H7 (cell line): ENCODE measurements around the gene AP4S1. TPM values are rescaled to one million over a fixed set of nuclear protein-coding genes. Genes with fewer than 3 reads are reported as not detected.
A peak's percentile ranks its signal among the peaks of the same experiment; 100 is the strongest.
"Not testable (repeated sequence)": the region's sequence is repeated elsewhere in the genome, so short reads cannot be mapped to it uniquely, and the experiment has no call there.

Experiments
- DNase-seq: peaks from one replicate; pipeline ENCODE4 v3.0.0; 2012
- H3K27me3 ChIP-seq: 2 replicates; pipeline ENCODE4 v1.6.0; 2011; ENCODE audit warnings: mild to moderate bottlenecking, low read length; ENCODE audit not compliant: control insufficient read depth, insufficient read depth
- H3K36me3 ChIP-seq: replicated peaks from 2 replicates; pipeline ENCODE4 v1.5.1; 2011; ENCODE audit warnings: low read length; ENCODE audit not compliant: control insufficient read depth, insufficient read depth
- H3K4me3 ChIP-seq: 2 replicates; pipeline ENCODE4 v1.5.1; 2011; ENCODE audit warnings: low read depth, mild to moderate bottlenecking, control low read depth, low read length, moderate library complexity; ENCODE audit not compliant: insufficient read depth
- total RNA-seq: library from RNA; depleted of rRNA; stranded (reverse); fragments of >200 nt; shearing (Covaris generic); gene quantifications from 2 replicates; pipeline ENCODE4 v1.2.3, GENCODE V29; 2014

Gene AP4S1
- total RNA-seq, 1 experiment from 2014 or later: 4.1 TPM

GRCh38 chr14:31024010-31024480 lies 1.4 kb upstream of the AP4S1 start:
- no peak overlapping the region; the same call in 1 of the 2 replicates for H3K4me3 ChIP-seq
- H3K36me3 ChIP-seq: no peaks in the 10 kb centered on the region; the same call in 1 of the 2 replicates
- no peaks in the 10 kb centered on the region for H3K27me3 ChIP-seq
- no peak for DNase-seq

GRCh38 chr14:31024577-31025366 lies 677 bp upstream of the AP4S1 start:
- Histone ChIP-seq H3K27me3 (no peaks in the 10 kb centered on the region), H3K4me3 (peak overlapping the region; percentile 93), H3K36me3 (no peaks in the 10 kb centered on the region; the same call in 1 of the 2 replicates)
- DNase-seq: no peak

GRCh38 chr14:31026077-31026449 lies 614 bp downstream of the AP4S1 start, which contains the start of gene STRN3:
TSS of gene STRN3 (minus strand) at chr14:31026379. CDS start at chr14:31026185, 194 bp downstream.
- no peak for DNase-seq
- H3K36me3 ChIP-seq: no peaks in the 10 kb centered on the region; the same call in 1 of the 2 replicates
- no peaks in the 10 kb centered on the region for H3K27me3 ChIP-seq
- peak within 1 kb of the TSS; percentile 93 for H3K4me3 ChIP-seq

- peak overlapping the region; percentile 93 for H3K4me3 ChIP-seq
- peak; percentile 96 for DNase-seq
- no peaks in the 10 kb centered on the region; the same call in 1 of the 2 replicates for H3K36me3 ChIP-seq
- no peaks in the 10 kb centered on the region for H3K27me3 ChIP-seq
These were observed 1.2 kb downstream of the AP4S1 start for GRCh38 chr14:31026450-31027235.

- H3K27me3 ChIP-seq: no peaks in the 10 kb centered on the region
- DNase-seq: no peak
- H3K36me3 ChIP-seq: no peaks in the 10 kb centered on the region
- H3K4me3 ChIP-seq: no peak overlapping the region; the same call in 1 of the 2 replicates
These were observed 2.4 kb downstream of the AP4S1 start for GRCh38 chr14:31027847-31028246.

GRCh38 chr14:31029016-31029970 lies 3.8 kb downstream of the AP4S1 start:
- no peaks in the 10 kb centered on the region for H3K27me3 ChIP-seq
- no peaks in the 10 kb centered on the region for H3K36me3 ChIP-seq
- DNase-seq: no peak
- H3K4me3 ChIP-seq: no peak overlapping the region

GRCh38 chr14:31030469-31030868 lies 5.0 kb downstream of the AP4S1 start:
- Histone ChIP-seq H3K27me3 (no peaks in the 10 kb centered on the region), H3K36me3 (no peaks in the 10 kb centered on the region), H3K4me3 (no peak overlapping the region)
- DNase-seq: no peak

- Histone ChIP-seq H3K4me3 (no peak overlapping the region), H3K27me3 (no peaks in the 10 kb centered on the region), H3K36me3 (no peaks in the 10 kb centered on the region)
- DNase-seq: no peak
These were observed 11.1 kb downstream of the AP4S1 start for GRCh38 chr14:31036552-31036951.

GRCh38 chr14:31037709-31038221 lies 12.3 kb downstream of the AP4S1 start:
- no peaks in the 10 kb centered on the region for H3K36me3 ChIP-seq
- H3K27me3 ChIP-seq: no peaks in the 10 kb centered on the region
- H3K4me3 ChIP-seq: no peak overlapping the region
- no peak for DNase-seq

GRCh38 chr14:31038521-31039166 lies 13.2 kb downstream of the AP4S1 start:
- Histone ChIP-seq H3K27me3 (no peaks in the 10 kb centered on the region), H3K36me3 (no peaks in the 10 kb centered on the region), H3K4me3 (no peak overlapping the region)
- DNase-seq: no peak

- Histone ChIP-seq H3K36me3 (no peaks in the 10 kb centered on the region), H3K27me3 (no peaks in the 10 kb centered on the region), H3K4me3 (no peak overlapping the region)
- DNase-seq: no peak
These were observed 16.9 kb downstream of the AP4S1 start for GRCh38 chr14:31042300-31042699.

GRCh38 chr14:31042893-31043292 lies 17.4 kb downstream of the AP4S1 start:
- not testable (repeated sequence) for H3K27me3 ChIP-seq, DNase-seq, H3K36me3 ChIP-seq, H3K4me3 ChIP-seq

GRCh38 chr14:31043379-31043778 lies 17.9 kb downstream of the AP4S1 start:
- no peak overlapping the region for H3K4me3 ChIP-seq
- no peaks in the 10 kb centered on the region for H3K36me3 ChIP-seq
- H3K27me3 ChIP-seq: no peaks in the 10 kb centered on the region
- no peak for DNase-seq
